GM21423 (cell line): ENCODE measurements around the gene UNC93B1.
"Not testable (repeated sequence)": the region's sequence is repeated elsewhere in the genome, so short reads cannot be mapped to it uniquely, and the experiment has no call there.

Experiments used
- ATAC-seq: cut with Tn5 transposase; IDR thresholded peaks from one replicate; pipeline ENCODE4 v1.9.1; 2021; ENCODE audit warnings: mild to moderate bottlenecking, moderate library complexity; ENCODE audit not compliant: unreplicated experiment

The UNC93B1 gene

DNA sequence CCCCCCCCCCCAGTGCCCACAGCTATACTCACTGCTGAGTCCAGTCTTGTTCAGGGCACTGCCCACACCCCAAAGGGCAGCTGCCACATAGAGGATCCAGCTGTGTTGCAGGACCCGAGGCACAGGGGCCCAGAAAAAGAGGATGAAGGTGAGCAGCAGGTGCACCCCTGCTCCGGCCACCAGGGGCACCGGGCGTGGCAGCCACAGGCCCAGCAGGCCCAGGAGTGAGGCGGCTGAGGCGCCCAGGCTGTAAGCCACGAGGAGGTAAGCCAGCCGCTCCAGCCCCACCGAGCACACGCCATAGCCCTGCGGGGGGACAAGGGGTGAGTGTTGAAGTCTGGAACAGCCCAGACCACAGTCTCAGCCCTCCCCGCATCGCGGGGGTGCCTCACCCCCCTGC, 8.3 kb downstream of the UNC93B1 start:
- ATAC-seq, result not testable (repeated sequence)

DNA sequence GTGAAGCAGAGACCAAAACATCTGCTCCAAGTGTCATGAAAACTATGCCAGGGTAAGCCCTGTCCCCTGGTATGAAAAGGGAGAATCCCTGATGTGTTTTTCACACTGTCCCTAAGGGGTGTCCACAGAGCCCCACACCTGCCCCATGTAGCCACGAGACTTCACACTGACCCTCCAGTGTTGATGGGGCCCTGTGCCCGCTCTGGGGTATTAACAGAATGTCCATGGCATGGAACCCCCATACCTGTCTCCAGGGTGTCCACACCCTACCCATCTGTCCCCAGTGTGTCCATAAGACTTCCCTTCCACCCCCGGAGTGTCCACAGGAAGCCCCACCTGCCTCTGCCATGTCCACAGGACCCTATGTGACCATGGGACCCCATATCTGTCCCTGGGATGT, 8.8 kb downstream of the UNC93B1 start:
- not testable (repeated sequence) for ATAC-seq

DNA sequence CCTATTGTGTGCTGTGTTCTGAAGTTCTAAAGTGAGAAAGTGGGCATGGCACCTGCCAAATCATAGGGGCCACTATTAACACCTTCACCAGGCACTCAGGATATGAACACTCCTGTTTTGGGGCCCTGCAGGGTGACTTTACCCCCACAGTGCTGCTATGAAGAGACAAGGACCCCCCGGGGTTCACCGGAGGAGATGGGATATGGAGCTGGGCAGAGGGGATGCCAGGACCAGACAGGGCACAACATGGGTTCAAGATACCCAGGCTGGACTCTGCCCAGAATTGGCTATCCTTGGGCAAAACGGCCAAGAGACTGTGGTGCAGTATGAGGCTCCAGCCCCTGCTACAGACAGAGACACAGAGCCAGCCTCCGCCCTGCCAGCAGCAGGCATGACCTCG, 9.5 kb downstream of the UNC93B1 start:
- not testable (repeated sequence) for ATAC-seq

DNA sequence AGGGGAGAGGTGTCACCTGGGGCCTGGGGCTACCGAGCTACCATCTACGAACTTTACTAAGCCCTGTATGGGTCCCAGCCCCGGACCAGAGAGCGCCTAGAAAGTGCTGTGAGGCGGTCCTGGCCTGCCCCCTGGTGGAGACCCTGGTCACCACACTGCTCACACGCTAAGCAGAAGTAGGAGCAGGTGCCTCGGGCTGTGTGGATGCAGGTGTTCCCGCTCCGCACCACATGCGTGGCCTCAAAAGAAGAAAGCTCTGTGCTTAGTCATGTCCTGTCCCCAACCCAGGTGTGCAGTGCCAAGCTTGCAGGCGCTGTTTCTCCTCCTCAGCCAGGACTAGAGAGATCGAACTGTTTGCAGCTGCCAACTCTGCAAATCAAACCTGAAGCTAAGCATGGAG, 10.1 kb downstream of the UNC93B1 start:
- ATAC-seq, result not testable (repeated sequence)

DNA sequence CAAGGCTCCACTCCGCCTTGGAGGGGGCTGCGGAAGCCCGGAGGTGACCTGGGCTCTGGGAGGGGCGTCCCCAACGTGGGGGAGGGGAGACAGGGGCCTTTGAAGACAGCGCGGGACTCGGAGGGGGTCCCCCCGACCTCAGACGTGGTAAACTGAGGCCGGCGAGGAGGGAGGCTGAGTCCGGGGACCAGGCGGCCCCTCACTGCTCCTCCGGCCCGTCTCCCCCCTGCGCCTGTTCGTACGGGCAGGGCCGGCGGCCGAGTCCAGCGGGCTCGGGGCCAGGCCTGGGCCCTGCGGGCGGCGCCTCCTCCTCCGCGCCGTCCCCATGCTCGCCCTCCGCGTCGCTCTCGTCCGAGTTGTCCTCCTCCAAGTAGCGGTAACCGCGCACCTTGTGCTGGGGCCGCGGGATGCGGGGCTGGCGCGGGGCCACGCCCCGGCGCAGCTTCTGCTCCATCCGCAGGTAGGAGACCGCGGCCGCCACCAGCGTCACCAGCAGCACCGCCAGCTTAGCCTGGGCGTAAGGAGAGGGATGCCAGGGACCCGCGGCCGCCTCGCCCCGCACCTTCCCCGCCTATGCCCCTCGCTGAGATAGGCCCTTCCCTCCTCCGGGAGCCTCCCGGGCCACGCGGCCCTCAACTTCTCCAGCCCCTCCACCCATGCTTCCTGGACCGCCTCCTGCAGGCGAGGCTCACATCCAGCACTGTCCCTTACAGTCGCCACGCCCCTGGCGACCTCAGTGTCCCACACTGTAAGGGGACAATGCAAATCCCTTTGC, 12.4 kb downstream of the UNC93B1 start:
- not testable (repeated sequence) for ATAC-seq

DNA sequence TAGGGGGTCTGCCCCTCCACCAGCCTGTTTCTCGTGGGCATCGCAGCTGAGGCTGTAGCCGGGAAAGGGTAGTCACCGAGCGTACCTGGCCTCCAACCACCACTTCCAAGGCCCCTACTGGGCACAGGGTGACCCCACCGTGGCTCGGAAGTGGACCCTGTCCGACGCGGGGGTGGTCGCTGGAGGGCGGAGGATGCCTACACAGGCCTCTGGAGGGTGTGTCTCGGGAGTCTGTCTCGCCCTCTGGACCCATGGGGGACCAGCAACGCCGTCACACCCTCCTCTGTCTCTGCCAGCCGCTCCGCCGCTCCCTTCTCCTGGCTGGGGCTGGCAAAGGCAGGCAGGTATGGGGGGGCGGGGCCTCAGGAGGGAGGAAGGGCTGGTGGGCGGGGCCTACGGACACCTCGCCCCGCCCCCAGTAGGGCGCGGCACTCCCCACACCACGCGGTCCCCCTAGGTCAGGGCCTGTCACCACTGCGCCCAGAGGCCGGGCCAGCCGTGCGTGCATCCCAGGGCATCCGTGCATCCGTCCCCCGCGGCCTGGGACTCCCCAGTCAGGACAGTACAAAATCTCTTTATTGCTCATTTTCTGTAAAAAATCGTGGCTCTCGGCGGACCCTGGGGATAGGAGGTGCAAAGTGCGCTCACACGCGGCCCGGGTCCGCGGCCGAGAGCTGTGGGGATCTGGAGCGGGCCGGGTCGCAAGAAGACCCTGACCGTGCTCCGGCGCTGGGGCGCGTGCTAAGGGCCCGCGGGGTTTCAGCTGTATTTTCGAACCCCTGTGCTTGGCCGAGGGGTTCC, 13.2 kb downstream of the UNC93B1 start:
- not testable (repeated sequence) for ATAC-seq

GRCh38 chr11:67985302-67985701, 18.6 kb downstream of the UNC93B1 start:
- ATAC-seq, result not testable (repeated sequence)

DNA sequence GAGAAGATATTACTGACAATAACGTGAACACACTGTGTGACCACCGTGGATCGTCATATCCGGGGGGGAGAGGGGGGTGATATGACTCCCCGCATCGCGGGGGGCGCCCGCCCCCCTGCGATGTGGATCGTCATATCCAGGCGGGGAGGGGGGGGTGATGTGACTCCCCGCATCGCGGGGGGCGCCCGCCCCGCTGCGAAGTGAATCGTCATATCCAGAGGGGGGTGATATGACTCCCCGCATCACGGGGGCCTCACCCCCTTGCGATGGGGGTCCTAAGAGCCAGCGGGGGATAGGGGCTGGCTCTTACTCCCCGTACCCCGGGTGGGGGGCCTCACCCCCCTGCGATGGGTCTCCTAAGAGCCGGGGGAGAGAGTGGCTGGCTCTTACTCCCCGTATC, 19.9 kb downstream of the UNC93B1 start:
- no peak for ATAC-seq

DNA sequence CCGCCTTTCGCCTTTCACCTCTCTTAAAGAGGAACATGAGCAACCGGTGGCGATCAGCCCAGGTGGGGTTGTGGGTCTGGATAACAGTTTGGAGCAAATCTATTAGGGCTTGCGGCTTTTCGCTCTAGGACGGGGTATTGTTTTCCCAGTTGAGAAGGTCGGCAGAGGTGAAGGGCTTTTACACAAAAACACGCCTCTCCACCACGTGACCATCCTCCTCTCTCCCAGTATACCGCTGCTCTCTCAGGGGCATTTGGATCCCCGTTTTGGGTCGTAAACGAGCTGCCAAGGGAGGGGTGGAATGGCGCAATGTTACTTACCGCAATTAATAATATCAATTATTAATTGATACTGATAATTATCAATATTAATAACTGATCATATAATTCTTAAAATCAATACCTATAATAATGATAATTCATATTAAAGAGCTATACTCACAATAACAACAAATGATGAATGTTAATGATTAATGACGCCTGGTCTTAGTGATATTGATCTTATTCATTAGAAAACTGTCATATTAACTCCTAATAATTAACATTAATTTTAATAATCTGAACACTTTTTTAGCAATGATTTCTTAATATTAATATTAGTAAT, 21.5 kb downstream of the UNC93B1 start:
- not testable (repeated sequence) for ATAC-seq

- ATAC-seq, result not testable (repeated sequence)
These were observed 22.7 kb downstream of the UNC93B1 start for GRCh38 chr11:67981226-67981625.

GRCh38 chr11:67978766-67979418, 25.0 kb downstream of the UNC93B1 start:
- not testable (repeated sequence) for ATAC-seq

DNA sequence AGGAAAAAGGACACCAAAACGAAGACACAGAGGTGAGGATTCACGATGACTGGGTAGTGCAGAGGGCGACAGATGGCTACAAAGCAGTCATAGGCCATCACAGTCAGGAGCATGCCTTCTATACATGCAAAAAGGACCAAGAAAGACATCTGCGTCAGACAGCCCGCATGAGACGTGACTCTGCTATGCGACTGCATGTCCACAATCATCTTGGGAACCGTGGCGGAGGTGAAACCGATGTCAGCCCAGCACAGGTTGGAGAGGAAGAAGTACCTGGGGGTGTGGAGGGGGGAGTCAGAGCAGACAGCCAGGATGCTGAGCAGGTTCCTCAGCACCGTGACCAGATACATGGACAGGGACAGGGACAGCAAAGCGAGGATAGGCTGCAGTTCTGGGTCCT, 29.2 kb downstream of the UNC93B1 start:
- not testable (repeated sequence) for ATAC-seq

DNA sequence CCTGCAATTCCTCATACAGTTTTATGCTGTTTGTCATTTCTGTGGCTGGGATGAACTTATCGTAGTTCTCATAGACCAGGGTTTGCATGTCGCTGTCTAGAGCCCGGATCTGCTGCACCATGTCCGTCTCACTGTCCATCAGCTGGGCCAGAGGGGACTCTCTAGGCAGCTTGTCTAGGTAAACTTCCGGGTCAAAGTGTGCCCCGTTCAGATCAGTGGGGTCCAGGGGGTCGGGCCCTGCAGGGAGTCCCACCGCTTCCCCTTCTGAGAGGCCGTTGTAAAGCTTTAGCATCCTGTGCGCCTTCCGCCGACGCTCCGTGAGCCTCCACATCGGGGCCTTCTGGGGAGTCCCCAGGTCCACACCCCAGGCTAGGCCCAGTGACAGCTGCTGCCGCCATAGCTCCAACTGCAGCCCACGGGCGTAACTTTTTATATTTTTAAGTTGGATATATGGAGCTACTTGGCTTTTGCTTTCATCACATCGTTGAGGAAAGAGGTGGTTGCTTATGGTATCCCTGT, 38.0 kb downstream of the UNC93B1 start:
- not testable (repeated sequence) for ATAC-seq

GRCh38 chr11:67964746-67965145, 39.2 kb downstream of the UNC93B1 start:
- ATAC-seq, result not testable (repeated sequence)

DNA sequence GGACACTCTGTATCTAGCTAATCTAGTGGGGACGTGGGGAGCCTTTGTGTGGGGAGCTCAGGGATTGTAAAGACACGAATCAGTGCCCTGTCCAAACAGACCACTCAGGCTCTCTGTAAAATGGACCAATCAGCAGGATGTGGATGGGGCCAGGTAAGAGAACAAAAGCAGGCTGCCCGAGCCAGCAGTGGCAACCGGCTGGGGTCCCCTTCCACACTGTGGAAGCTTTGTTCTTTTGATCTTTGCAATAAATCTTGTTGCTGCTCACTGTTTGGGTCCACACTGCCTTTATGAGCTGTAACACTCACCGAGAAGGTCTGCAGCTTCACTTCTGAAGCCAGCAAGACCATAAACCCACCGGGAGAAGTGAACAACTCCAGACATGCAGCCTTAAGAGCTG, 40.0 kb downstream of the UNC93B1 start:
- not testable (repeated sequence) for ATAC-seq

DNA sequence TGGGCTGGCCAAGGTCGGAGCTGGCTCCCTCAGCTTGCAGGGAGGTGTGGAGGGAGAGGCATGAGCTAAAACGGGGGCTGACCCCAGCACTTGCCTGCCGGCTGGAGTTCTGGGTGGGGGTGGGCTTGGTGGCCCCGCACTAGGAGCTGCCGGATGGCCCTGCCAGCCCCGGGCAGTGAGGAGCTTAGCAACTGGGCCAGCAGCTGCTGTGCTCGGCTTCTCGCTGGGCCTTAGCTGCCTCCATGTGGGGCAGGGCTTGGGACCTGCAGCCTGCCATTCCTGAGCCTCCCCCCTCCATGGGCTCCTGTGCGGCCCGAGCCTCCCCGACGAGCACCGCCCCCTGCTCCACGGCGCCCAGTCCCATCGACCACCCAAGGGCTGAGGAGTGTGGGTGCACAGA, 40.7 kb downstream of the UNC93B1 start:
- not testable (repeated sequence) for ATAC-seq

DNA sequence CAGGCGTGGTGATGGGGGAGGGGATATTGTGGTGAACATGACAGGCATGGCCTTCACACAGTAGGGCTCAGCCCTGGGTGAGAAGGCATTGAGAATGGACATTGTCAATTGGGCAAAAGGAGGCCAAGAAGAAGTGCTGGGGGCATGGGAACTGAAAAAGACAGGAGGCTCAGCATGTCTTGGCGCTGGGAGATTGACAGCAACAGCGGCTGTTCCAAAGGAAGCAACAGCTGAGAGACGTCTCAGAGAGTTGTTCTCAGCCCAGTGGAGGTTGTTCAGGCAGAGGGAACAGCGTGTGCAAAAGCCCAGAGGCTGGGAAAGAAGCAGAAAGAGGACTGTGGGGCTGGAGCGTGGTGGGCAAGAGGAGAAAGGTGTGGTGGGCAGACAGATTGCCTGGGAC, 47.7 kb downstream of the UNC93B1 start:
- not testable (repeated sequence) for ATAC-seq

DNA sequence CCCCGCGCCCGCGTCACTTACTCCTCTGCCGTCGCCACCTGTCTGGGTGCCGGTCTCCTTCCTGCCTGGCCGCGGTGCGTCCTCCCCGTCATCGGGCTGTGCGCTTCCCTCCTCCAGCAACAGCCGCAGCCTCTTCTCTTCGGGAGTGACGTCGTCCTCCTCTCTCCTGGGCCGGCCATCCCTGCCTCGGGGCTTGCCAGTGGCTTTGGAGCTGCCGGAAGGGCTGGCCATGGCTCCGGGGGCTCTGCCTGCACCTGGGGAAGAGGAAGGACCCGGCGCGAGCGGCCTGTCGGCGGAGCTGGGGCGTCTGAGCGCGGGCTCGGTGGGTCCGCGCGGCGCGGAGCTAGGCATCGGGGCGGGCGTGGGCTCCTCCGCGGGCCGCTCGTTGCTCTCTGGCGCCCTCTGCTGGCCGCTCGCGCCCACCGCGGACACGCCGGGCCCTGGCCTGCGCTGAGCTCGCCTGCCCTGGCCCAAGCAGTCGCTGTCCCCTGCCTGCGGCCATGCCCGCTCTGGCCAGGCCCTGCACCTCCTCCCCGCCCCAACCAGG, 48.4 kb downstream of the UNC93B1 start:
- not testable (repeated sequence) for ATAC-seq

GRCh38 chr11:67954971-67955370, 48.9 kb downstream of the UNC93B1 start:
- ATAC-seq, result not testable (repeated sequence)

GRCh38 chr11:67954251-67954650, 49.6 kb downstream of the UNC93B1 start:
- not testable (repeated sequence) for ATAC-seq
